OCI-LY7 (cell line): ENCODE data around the gene DPP10.

Experiments used
- CTCF ChIP-seq: fragments of 200-600 bp; sonication (generic); conservative IDR thresholded peaks from 2 replicates; pipeline ENCODE4 v1.5.1; 2014; ENCODE audit warnings: mild to moderate bottlenecking, antibody characterized with exemption, low read length, moderate library complexity, mixed read lengths
- EZH2phosphoT487 ChIP-seq: fragments of 200-600 bp; sonication (generic); IDR thresholded peaks from 2 replicates; pipeline ENCODE4 v1.6.1; 2018; ENCODE audit warnings: low read depth, borderline replicate concordance, mild to moderate bottlenecking, mixed run types, antibody characterized with exemption, low read length, moderate library complexity, mixed read lengths

DNA sequence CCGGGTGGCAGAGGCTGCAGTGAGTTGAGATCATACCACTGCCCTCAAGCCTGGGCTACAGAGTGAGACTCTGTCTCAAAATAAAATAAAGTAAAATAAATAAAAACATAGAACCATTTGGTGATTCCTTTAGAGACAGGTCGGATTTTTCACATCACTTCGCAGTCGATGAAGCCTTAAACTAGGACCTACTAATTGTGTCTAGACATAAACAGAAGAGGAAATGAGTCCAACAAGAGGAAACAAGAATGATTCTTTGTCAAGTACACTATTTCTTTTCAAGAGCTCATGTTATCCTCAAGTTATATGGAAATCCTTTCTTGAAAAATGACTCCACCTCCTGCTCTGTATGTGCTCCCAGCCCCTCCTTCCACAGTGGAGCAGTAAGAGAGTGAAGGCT is 758.9 kb downstream of the DPP10 start:
- no peak for TF ChIP-seq CTCF
- TF ChIP-seq EZH2phosphoT487: no peak
